Dermis microvascular lymphatic vessel endothelial cell (primary cell): ENCODE results near the gene ZBTB17. TPM values are rescaled to one million over a fixed set of nuclear protein-coding genes. Genes with fewer than 3 reads are reported as not detected.

Source experiments
- DNase-seq, 2 donors: peaks; one replicate each; pipeline versions ENCODE4 v3.0.0 to v3.0.0-alpha.2; 2010; ENCODE audit warnings: low read depth in 2 of 2
- total RNA-seq: library from RNA; depleted of rRNA; stranded (reverse); fragments of >200 nt; gene quantifications from 2 replicates; pipeline ENCODE4 v1.2.1, GENCODE V29; 2014

Gene ZBTB17
- total RNA-seq, 1 donor from 2014 or later, result 33.5 TPM

GRCh38 chr1:15960808-15961207 lies 15.1 kb downstream of the ZBTB17 start:
- no peak for DNase-seq

GRCh38 chr1:15959827-15960446 lies 16.0 kb downstream of the ZBTB17 start:
- DNase-seq, result no peak

- DNase-seq, result no peak
Observed at GRCh38 chr1:15959424-15959823, 16.5 kb downstream of the ZBTB17 start.

- DNase-seq, result peak in 1 of 2 donors; percentile 63
Observed at GRCh38 chr1:15958793-15959192, 17.1 kb downstream of the ZBTB17 start.

GRCh38 chr1:15958111-15958510 lies 17.8 kb downstream of the ZBTB17 start:
- peak; percentile 50 to 75 for DNase-seq

GRCh38 chr1:15957221-15958095 lies 18.4 kb downstream of the ZBTB17 start:
- DNase-seq, result no peak

GRCh38 chr1:15956150-15956549 lies 19.8 kb downstream of the ZBTB17 start:
- DNase-seq, result no peak

- DNase-seq, result no peak
Observed at GRCh38 chr1:15955552-15955951, 20.3 kb downstream of the ZBTB17 start.

- no peak for DNase-seq
Observed at GRCh38 chr1:15954316-15954715, 21.6 kb downstream of the ZBTB17 start.

- DNase-seq, result peak in 1 of 2 donors; percentile 34
Observed at GRCh38 chr1:15953791-15954241, 22.1 kb downstream of the ZBTB17 start.

- peak in 1 of 2 donors; percentile 40 for DNase-seq
Observed at GRCh38 chr1:15953294-15953771, 22.6 kb downstream of the ZBTB17 start.

GRCh38 chr1:15952317-15953258 lies 23.3 kb downstream of the ZBTB17 start:
- DNase-seq, result peak; percentile 44 to 93

GRCh38 chr1:15951341-15952153 lies 24.4 kb downstream of the ZBTB17 start:
- DNase-seq, result no peak

- peak; percentile 76 to 80 for DNase-seq
Observed at GRCh38 chr1:15950763-15951295, 25.1 kb downstream of the ZBTB17 start.

GRCh38 chr1:15950302-15950701 lies 25.6 kb downstream of the ZBTB17 start:
- no peak for DNase-seq

GRCh38 chr1:15949453-15950245 lies 26.3 kb downstream of the ZBTB17 start:
- peak; percentile 73 to 94 for DNase-seq

- peak in 1 of 2 donors; percentile 82 for DNase-seq
Observed at GRCh38 chr1:15948595-15949452, 27.1 kb downstream of the ZBTB17 start.

- DNase-seq, result no peak
Observed at GRCh38 chr1:15948091-15948591, 27.8 kb downstream of the ZBTB17 start.
